PC-3 (cell line): ENCODE data around the gene ZRANB1. TPM values are rescaled to one million over a fixed set of nuclear protein-coding genes. Genes with fewer than 3 reads are reported as not detected.

Source experiments
- ATAC-seq: fragments of 200-7000 bp; cut with Tn5 transposase; 2 replicates; pipeline ENCODE4 v1.9.1; 2020; ENCODE audit warnings: mild to moderate bottlenecking, moderate library complexity
- BruUV-seq: library from RNA; stranded (reverse); fragments of 400-500 nt; replicated peaks from 2 replicates; lab custom pipeline; 2021; lab: Mats Ljungman, UMichigan
- CTCF ChIA-PET: fragments of 300-600 bp; sonication (Branson Sonifier 250); formaldehyde crosslinking; loops from one replicate; lab custom pipeline; 2022; ENCODE audit warnings: antibody characterized with exemption; lab: Charles Lee
- POLR2A ChIA-PET: fragments of 300-600 bp; sonication (Branson Sonifier 250); formaldehyde crosslinking; loops from one replicate; lab custom pipeline; 2022; ENCODE audit warnings: antibody characterized with exemption; ENCODE audit not compliant: unreplicated experiment; lab: Charles Lee
- DNase-seq: peaks from one replicate; pipeline ENCODE4 v3.0.0-alpha.2; 2015
- H2AFZ ChIP-seq: fragments of 300-600 bp; sonication (generic); 2 replicates; pipeline ENCODE4 v1.6.0; 2016; ENCODE audit warnings: antibody characterized with exemption, low read length
- H3F3A ChIP-seq: fragments of 300-600 bp; sonication (generic); one replicate; pipeline ENCODE4 v1.6.0; 2017; ENCODE audit warnings: antibody characterized with exemption, low read length, control low read depth, mild to moderate bottlenecking; ENCODE audit not compliant: unreplicated experiment
- H3K27ac ChIP-seq: fragments of 300-600 bp; sonication (generic); 2 replicates; pipeline ENCODE4 v1.5.1; 2016; ENCODE audit warnings: mild to moderate bottlenecking, low read length
- H3K27me3 ChIP-seq: fragments of 300-600 bp; sonication (generic); 2 replicates; pipeline ENCODE4 v1.6.1; 2016; ENCODE audit warnings: low read length, mixed read lengths
- H3K36me3 ChIP-seq: fragments of 300-600 bp; sonication (generic); 2 replicates; pipeline ENCODE4 v1.6.1; 2016; ENCODE audit warnings: low read depth, mixed run types, low read length, mixed read lengths
- H3K4me1 ChIP-seq: fragments of 300-600 bp; sonication (generic); 2 replicates; pipeline ENCODE4 v1.5.1; 2016; ENCODE audit warnings: low read length; ENCODE audit not compliant: insufficient read depth
- H3K4me2 ChIP-seq: fragments of 300-600 bp; sonication (generic); 2 replicates; pipeline ENCODE4 v1.6.0; 2016; ENCODE audit warnings: low read length
- H3K4me3 ChIP-seq: fragments of 300-600 bp; sonication (generic); 2 replicates; pipeline ENCODE4 v1.5.1; 2016; ENCODE audit warnings: mild to moderate bottlenecking, low read length, mixed read lengths
- H3K79me2 ChIP-seq: fragments of 300-600 bp; sonication (generic); 2 replicates; pipeline ENCODE4 v1.6.1; 2017; ENCODE audit warnings: low read length, mixed read lengths
- H3K9ac ChIP-seq: fragments of 300-600 bp; sonication (generic); 2 replicates; pipeline ENCODE4 v1.6.0; 2016; ENCODE audit warnings: mild to moderate bottlenecking, low read length
- H3K9me2 ChIP-seq: fragments of 300-600 bp; sonication (generic); replicated peaks from 2 replicates; pipeline ENCODE4 v1.6.1; 2016; ENCODE audit warnings: mixed run types, low read length, mixed read lengths
- H3K9me3 ChIP-seq: fragments of 300-600 bp; sonication (generic); 2 replicates; pipeline ENCODE4 v1.6.1; 2016; ENCODE audit warnings: low read length, mixed read lengths
- H4K20me1 ChIP-seq: fragments of 300-600 bp; sonication (generic); 2 replicates; pipeline ENCODE4 v1.6.1; 2016; ENCODE audit warnings: low read length, mixed read lengths
- EZH2 ChIP-seq: fragments of 300-600 bp; sonication (generic); IDR thresholded peaks from one replicate; pipeline ENCODE4 v1.6.1; 2017; ENCODE audit warnings: antibody characterized with exemption, mild to moderate bottlenecking, low read length; ENCODE audit not compliant: unreplicated experiment
- EZH2phosphoT487 ChIP-seq: fragments of 300-600 bp; sonication (generic); IDR thresholded peaks from 2 replicates; pipeline ENCODE4 v1.6.1; 2018; ENCODE audit warnings: mild to moderate bottlenecking, antibody characterized with exemption, low read length, borderline replicate concordance
- intact Hi-C: fragments of 100-400 bp; cut with micrococcal nuclease; formaldehyde crosslinking; loops from 2 replicates; pipeline ENCODE4 v1.9.0; 2023
- total RNA-seq: library from RNA; depleted of rRNA; stranded (reverse); fragments of >200 nt; gene quantifications from 2 replicates; pipeline ENCODE4 v1.2.3, GENCODE V29; 2014
- TF ChIP-seq, protein P1 (sequence below): fragments of 300-600 bp; sonication (generic); conservative IDR thresholded peaks from 2 replicates; pipeline ENCODE4 v1.5.1; 2017; ENCODE audit warnings: antibody characterized with exemption, low read depth, mild to moderate bottlenecking, low read length

ZRANB1 gene
- total RNA-seq, 1 experiment from 2014 or later, result 12.8 TPM

DNA sequence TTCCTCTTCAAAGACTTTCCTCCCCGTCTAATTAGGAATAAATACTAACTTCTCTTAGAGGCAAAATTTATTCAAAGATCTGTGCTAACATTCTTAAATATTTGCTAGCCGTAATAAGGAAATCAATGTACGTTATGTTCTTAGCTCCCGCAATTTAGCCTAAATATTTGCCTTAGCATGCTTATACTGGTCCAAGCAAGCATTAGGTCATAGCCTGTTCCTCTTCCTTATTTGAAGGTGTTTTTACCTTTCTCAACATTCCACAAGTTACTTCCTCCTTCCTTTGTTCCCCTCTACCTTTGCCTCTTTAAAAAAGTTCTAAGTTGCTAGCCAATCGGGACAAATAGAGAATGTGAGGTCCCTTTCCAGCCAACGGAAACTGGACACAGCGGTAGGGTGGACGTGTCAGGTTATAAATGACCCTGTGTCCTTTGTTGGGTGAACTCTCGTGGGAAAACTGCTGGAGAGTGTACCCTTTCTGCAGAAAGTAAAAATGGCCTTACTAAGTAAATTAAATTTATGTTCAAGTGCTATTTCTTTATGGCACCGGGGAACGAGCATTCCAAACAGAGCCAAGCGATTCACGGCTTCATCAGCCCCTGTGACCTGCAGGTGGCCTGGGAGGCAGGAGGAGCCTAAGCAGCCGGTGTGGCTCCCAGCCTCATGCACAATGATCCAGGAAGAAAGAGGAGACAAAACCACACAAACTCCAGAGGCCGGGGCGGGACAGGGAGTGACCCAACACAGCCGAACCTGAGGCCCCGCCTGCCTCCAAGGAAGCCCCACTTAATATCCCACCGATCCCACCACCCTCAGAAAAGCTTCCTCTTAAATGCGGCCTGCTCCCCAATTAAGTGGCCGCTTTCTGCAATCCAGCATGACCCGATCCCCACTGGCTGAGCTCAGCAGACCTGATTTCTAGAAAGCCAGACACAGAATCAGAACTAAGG, 67.0 kb downstream of the ZRANB1 start:
- ChIA-PET POLR2A (no interaction called here), CTCF (no interaction called here)
- H3K27me3 ChIP-seq, result no peaks in the 10 kb centered on the region
- H3K9me3 ChIP-seq, result no peaks in the 10 kb centered on the region
- no peak for DNase-seq
- BruUV-seq, result no TSS peak
- TF ChIP-seq, protein P1, sequence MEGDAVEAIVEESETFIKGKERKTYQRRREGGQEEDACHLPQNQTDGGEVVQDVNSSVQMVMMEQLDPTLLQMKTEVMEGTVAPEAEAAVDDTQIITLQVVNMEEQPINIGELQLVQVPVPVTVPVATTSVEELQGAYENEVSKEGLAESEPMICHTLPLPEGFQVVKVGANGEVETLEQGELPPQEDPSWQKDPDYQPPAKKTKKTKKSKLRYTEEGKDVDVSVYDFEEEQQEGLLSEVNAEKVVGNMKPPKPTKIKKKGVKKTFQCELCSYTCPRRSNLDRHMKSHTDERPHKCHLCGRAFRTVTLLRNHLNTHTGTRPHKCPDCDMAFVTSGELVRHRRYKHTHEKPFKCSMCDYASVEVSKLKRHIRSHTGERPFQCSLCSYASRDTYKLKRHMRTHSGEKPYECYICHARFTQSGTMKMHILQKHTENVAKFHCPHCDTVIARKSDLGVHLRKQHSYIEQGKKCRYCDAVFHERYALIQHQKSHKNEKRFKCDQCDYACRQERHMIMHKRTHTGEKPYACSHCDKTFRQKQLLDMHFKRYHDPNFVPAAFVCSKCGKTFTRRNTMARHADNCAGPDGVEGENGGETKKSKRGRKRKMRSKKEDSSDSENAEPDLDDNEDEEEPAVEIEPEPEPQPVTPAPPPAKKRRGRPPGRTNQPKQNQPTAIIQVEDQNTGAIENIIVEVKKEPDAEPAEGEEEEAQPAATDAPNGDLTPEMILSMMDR, result no peak
- TF ChIP-seq EZH2phosphoT487, result no peak
- TF ChIP-seq EZH2, result no peak
- H3K4me2 ChIP-seq, result no peak overlapping the region
- H3K4me1 ChIP-seq, result peaks cover 8% of the 10 kb centered on the region; the same call in 1 of the 2 replicates
- H3K9me2 ChIP-seq, result no peaks in the 10 kb centered on the region
- H3K4me3 ChIP-seq, result no peak overlapping the region
- H4K20me1 ChIP-seq, result no peaks in the 10 kb centered on the region
- intact Hi-C loops, result no loop called here
- no peaks in the 10 kb centered on the region for H3F3A ChIP-seq
- H3K79me2 ChIP-seq, result peaks cover 19% of the 10 kb centered on the region; the same call in 1 of the 2 replicates
- H3K27ac ChIP-seq, result no peak overlapping the region
- ATAC-seq, result no peak
- H2AFZ ChIP-seq, result no peak overlapping the region
- H3K9ac ChIP-seq, result no peak overlapping the region
- H3K36me3 ChIP-seq, result no peaks in the 10 kb centered on the region; the same call in 1 of the 2 replicates

DNA sequence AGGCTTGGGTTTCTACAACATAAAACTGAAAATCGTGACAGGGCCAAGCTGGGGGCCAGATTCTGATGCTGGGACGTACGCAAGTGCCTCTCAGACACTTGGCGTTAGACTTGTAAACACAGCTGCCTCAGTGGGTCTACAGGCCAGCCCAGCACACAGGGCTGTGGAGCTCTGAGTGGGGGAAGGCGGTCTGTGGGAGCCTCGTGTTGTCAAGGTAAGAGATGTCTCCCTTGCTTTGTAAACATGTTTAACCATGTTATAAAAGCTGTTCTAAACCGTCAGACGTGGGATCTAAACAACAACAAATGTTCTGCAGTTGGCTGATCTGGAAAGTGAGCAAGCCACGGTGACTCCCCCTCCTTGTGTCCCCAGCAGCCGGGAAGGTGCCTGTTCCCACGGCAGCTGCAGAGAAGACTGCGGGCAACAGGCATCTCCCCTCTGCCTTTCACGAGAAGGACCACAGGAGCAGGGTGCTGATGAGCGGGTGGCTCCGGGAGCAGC, 67.8 kb downstream of the ZRANB1 start:
- Histone ChIP-seq H3K27ac (no peak overlapping the region), H3K27me3 (no peaks in the 10 kb centered on the region), H4K20me1 (no peaks in the 10 kb centered on the region), H3K4me1 (peaks cover 8% of the 10 kb centered on the region; the same call in 1 of the 2 replicates), H3K79me2 (peaks cover 19% of the 10 kb centered on the region; the same call in 1 of the 2 replicates), H3K9me2 (no peaks in the 10 kb centered on the region), H3K4me2 (no peak overlapping the region), H3F3A (no peaks in the 10 kb centered on the region), H3K9me3 (no peaks in the 10 kb centered on the region), H2AFZ (no peak overlapping the region), H3K4me3 (no peak overlapping the region), H3K36me3 (no peaks in the 10 kb centered on the region; the same call in 1 of the 2 replicates), H3K9ac (no peak overlapping the region)
- POLR2A ChIA-PET, result interaction anchor here (0.5 kb wide), 1 partner anchor 11 kb away, joined by 5 read pairs; no protein-coding TSS in a partner anchor
- ATAC-seq, result no peak
- TF ChIP-seq, protein P1, result no peak
- TF ChIP-seq EZH2, result no peak
- no peak for TF ChIP-seq EZH2phosphoT487
- intact Hi-C loops, result no loop called here
- no peak for DNase-seq
- BruUV-seq, result no TSS peak
- CTCF ChIA-PET, result interaction anchor here (1.0 kb wide), 1 partner anchor 17 kb away, joined by 3 read pairs; no protein-coding TSS in a partner anchor
